GM21529 (cell line): ENCODE results near the gene PDCD6IP.
"Not testable (repeated sequence)": the region's sequence is repeated elsewhere in the genome, so short reads cannot be mapped to it uniquely, and the experiment has no call there.

Source experiments
- ATAC-seq: cut with Tn5 transposase; IDR thresholded peaks from one replicate; pipeline ENCODE4 v1.9.1; 2021; ENCODE audit not compliant: unreplicated experiment

The PDCD6IP gene, protein sequence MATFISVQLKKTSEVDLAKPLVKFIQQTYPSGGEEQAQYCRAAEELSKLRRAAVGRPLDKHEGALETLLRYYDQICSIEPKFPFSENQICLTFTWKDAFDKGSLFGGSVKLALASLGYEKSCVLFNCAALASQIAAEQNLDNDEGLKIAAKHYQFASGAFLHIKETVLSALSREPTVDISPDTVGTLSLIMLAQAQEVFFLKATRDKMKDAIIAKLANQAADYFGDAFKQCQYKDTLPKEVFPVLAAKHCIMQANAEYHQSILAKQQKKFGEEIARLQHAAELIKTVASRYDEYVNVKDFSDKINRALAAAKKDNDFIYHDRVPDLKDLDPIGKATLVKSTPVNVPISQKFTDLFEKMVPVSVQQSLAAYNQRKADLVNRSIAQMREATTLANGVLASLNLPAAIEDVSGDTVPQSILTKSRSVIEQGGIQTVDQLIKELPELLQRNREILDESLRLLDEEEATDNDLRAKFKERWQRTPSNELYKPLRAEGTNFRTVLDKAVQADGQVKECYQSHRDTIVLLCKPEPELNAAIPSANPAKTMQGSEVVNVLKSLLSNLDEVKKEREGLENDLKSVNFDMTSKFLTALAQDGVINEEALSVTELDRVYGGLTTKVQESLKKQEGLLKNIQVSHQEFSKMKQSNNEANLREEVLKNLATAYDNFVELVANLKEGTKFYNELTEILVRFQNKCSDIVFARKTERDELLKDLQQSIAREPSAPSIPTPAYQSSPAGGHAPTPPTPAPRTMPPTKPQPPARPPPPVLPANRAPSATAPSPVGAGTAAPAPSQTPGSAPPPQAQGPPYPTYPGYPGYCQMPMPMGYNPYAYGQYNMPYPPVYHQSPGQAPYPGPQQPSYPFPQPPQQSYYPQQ

DNA sequence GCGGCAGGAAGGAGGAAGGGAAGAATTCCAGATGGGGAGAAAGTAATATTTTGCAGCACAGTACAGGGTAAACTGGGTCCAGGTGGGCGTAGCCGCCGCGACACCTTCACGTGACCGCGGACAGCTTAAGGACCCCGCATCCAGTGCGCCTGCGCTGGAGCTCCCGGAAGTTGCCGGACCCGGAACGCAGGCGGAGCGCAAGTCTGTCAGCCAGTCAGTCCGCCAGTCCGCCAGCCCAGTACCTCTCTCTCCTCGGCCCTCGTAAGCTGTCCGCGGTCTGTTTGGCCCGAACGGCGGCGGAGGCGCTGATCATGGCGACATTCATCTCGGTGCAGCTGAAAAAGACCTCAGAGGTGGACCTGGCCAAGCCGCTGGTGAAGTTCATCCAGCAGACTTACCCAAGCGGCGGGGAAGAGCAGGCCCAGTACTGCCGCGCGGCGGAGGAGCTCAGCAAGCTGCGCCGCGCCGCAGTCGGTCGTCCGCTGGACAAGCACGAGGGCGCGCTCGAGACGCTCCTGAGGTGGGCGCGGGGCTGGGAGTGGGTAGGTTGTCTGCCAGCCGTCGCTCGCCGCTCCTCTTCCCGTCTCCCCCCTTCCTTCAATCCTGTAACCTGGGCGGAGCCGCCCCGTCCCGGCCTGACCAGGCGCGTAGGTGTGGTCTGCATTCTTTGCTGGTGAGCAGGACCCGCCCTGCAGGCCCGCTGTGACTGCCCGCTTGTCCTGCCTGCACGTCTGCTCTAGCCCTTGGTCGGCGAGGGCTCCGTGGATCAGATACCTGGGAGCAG lies at the start of gene PDCD6IP:
Gene PDCD6IP, plus strand, starts transcription at position 213 of the 784 bp plus-strand sequence. Its CDS starts 99 bp downstream, at position 312.
- ATAC-seq, result peak; percentile 82

DNA sequence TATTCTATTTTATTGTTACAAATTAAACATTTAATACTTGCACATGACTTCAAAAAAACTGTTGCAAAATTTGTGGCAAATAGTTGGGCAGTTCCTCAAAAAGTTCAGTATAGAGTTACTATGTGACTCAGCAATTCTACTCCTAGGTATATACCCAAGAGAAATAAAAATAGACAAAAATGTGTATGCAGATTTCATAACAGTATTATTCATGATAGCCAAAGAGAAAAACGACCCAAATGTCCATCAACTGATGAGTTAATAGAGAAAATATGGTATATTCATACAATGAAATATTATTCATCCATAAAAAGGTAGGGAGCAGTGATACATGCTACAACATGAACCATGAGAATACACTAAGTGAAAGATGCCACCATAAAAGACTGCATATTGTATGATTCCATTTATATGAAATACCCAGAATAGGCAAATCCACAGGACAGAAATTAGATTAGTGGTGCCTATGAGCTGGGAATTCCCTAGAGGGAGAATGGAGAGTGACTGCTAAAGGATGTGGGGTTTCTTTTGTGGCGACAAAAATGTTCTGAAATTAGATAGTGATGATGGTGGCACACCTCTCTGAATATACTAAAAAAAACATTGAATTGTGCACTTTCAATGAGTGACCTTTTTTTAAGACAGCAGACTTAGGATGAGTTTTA lies 48.8 kb upstream of the PDCD6IP start:
- ATAC-seq, result no peak

DNA sequence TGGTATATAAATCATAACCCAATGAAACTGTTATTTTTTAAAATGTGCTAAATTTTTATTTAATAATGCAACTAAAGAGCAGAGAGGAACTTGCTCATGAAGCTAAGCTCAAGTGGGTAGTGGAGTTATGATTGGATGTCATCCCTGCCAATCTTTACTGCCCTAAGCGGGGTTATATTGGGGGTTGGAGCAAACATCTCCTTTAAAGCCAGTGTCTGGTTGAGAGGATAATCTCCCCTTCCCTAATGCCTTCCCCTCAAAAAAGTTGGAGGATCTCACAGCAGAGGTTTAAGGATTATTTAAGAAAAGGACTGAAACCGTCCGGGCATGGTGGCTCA lies 48.2 kb upstream of the PDCD6IP start:
- ATAC-seq, result no peak

DNA sequence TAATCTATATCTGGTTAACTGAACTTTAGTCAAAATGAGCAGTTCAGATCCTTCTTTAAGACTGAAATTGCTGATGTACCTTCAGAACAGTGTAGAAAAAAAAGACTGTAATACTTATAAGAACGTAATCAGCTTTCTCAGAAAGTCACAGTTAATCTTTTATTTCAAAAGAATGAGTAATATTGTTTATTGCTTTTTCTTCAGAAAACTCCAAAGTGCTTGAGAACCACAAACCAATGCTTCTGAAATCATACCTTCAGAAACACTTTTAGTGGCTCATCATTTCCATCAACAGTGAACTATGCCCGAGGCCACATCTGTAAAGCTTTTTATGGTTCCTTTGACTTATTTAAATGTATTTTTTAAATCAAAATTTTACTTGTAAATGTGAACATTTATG lies 47.1 kb upstream of the PDCD6IP start:
- no peak for ATAC-seq

DNA sequence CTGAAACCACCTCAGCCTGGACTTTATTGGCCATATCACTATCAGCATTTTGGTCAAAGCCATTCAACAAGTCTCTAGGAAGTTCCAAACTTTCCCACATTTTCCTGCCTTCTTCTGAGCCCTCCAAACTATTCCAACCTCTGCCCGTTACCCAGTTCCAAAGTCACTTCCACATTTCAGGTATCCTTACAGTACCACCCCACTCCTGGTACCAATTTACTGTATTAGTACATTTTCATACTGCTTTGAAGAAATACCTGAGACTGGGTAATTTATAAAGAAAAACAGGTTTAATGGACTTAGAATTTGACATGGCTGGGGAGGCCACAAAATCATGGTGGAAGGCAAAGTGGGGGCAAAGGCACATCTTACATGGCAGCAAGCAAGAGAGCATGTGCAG lies 44.0 kb upstream of the PDCD6IP start:
- not testable (repeated sequence) for ATAC-seq

DNA sequence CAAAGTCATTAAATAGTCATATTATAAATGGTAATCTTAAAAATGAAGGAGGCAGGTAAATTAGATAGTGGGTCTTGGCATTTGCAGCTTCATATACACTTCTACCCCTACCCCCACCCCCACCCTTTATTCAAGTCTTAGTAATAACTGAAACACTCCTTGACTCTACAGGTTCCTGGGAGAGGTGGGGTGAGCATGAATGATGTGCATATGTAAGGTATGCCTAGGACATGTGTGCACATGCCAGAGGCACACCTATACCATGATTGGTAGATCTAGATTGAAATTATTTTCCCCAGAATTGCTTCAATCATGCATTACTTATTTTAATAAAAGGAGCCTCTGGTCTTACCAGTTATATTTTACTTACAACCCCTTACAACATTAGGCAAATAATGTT lies 40.1 kb upstream of the PDCD6IP start:
- no peak for ATAC-seq

DNA sequence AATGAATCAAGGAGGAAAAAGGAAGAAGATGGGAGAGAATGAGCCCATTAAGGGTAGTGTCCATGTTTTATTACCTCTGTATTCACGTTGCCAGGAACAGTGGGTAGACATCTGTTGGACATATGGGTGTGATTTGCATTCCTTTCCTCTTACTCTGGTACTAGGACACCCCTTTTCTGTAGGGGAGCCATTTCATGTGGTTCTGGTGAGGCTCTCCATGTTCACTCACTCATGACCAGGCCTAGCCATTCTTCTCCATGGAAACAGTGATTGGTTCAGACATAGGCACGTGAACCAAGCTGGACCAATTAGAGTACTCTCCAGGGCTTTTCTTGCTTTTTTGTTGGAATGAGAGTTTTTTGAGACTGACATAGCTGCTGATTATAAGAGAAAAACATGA lies 39.6 kb upstream of the PDCD6IP start:
- no peak for ATAC-seq

DNA sequence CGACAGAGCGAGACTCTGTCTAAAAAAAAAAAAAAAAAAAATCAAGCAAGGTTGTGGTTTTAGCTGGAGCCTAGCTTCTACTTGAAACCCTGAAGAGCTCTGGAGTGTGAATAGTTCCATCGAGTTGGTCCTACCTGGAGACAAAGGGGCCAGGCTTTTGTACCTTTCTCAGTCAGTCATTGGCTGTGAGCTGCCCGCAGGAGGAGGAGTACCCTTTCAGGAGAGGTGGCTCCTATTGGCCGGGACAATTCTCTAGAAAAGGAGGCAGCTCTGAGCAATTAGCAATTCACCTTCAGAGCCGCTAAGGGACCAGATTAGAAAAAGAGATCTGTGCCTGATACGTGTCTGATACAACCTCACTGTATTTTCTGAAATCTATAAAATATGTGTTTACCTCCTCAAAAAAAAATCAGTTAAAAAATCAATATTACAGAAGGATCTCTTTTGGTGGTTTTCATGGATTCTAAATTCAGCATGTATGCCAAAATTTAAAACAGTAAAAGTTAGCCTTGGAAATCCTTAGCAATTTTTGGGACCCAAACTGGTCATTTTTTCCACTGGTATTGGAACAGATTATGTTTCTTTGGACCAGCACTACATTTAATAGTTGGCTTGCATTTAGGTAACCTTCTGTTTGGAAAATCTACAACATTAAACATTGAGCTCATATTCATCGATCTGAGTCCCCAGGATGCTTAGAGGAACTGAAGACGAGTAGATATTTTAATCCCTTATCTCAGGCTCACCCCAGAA lies 29.7 kb upstream of the PDCD6IP start:
- ATAC-seq, result no peak

DNA sequence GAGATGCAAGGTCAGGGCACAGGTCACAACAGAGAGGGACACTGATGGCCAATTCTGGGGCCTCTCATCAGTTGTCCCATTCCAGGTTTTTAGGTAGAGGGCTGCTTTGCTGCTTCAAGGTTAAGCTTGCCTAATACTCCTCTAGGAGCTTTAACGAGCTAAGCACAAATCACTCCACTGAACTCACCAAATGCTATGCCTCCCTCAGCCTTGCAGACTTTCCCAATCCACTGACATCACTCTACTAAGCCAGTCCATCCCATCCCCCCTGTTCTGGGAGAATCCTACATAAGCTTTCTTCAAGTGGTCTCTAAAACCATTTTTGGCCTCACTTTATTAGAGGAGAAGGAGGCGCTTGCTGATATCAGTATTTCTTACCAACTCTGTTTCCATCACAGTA lies 24.8 kb upstream of the PDCD6IP start:
- ATAC-seq, result no peak

DNA sequence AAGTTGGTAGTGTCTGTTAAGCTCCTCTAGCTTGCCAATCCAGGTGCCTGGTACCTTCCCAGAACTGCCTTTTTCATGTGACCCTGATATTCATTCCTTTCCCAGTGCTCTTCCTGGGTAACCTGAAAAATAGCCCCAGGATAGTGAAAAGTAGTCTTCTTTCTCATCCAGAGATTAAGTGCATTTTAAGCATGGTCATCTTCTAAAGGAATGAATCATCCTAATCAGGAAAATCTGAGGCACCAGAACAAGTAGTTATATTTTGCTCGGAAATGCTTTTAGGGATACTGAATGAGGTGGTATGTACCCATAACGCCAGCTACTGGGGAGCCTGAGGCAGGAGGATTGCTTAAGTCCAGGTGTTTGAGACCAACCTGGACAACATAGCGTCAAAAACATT lies 23.1 kb upstream of the PDCD6IP start:
- ATAC-seq, result no peak

DNA sequence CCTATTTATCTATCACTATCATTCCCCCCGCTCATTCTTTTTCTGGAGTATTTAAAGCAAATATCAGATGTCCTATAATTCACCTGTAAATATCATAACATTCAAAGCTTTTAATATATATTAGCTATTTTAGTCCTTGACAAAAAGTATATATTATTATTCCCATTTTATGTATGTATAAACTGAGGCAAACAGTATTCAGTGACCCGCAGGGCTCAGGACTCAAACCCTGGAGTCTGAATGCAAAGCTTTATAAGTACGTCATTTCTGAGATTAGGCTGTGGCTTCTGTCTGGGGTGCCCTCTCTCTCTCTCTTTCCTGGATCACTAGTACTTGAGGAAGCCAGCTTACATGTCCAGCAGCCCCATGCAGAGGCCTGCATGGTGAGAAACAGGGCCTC lies 20.4 kb upstream of the PDCD6IP start:
- no peak for ATAC-seq

DNA sequence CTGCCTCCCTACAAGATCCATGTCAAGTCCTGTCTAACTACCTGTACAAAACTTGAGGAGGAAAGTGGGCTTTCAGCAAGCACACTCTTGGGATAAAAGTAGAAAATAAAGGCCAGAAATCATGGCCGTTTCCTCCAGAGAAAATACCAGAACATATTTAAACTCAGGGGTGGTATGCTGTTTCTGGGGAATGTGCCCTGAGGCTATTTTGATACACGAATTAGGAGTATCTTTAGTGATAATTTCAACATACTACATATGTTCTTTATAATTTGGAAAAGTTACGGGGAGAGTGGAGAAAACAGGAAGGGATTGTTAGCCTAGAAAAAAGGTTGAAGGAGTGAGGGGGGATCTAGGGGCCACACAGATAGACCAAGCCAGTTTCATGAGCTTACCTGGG lies 18.7 kb upstream of the PDCD6IP start:
- ATAC-seq, result no peak

DNA sequence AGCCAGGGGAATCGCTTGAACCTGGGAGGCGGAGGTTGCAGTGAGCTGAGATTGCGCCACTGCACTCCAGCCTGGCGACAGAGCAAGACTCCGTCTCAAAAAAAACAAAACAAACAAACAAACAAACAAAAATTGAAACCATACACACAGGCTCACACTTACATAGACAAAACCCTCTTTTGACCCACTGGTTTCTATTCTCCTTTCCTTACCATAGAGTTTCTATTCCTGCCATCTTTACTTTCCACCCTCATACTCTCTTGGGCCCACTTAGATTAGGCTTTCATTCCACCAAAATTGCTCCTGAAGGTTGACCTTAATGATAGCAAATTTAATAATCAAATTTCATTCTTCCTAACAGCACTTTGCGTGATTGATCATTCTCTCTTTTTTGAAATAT lies 17.0 kb upstream of the PDCD6IP start:
- not testable (repeated sequence) for ATAC-seq

DNA sequence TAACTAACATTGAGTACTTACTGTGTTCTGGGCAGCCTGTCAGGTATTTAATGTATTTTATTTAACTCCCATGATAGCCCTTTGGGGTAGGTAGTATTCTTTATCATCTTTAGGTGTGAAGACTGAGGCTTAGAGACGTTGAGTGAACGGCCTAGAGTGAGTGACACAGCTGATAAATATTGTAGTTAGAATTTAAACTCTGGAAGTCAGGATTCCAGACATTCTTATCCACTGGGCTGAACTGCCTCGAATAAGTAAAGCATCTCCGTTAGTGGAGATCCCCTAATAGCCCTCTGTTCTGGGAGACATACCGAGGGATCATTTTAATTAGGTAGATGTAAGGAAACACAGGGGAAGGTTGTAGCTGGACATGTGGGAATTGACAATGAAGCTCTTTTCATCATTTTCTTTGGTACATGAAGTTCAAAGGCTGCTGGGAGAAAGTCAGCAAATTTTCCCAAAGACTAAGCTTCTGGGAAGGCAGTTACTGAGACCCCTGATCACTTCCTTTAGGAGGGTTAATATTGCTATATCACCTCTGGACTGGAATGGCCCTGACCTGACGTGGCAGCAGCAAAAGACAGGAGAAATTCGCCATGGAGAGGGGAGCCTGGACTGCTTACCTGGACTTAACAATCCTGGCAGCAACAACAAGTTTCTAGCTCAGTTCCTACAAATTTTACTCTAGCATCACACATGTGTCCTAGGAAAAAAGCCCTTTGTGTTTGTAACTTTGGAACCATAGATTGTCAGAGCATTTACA lies 11.7 kb upstream of the PDCD6IP start:
- no peak for ATAC-seq

DNA sequence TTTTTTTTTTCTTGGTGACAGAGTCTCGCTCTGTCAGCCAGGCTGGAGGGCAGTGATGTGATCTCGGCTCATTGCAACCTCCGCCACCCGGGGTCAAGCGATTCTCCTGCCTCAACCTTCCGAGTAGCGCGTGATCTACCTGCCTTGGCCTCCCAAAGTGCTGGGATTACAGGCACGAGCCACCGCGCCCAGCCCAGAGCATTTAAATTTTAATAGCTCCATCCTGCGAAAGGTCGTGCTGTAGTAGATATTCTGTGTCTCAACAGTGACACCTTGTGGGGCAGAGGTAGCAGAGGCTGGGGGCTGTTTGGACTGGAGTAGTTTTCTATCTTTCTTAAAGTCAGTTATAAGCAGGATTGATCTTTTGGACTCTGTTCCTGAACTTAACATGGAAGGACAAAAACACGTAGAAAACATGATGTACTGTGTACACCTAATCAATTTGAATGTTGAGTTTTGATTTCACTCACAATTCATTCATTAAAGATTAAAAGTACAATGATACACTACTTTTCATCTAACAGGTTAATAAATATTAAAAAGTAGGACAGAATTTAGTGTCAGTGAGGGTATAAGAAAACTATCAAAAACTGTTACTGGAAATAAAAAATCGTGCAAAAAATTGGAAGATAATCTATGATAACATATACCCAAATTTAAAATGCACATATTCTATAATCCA lies 11.0 kb upstream of the PDCD6IP start:
- peak; percentile 88 for ATAC-seq

DNA sequence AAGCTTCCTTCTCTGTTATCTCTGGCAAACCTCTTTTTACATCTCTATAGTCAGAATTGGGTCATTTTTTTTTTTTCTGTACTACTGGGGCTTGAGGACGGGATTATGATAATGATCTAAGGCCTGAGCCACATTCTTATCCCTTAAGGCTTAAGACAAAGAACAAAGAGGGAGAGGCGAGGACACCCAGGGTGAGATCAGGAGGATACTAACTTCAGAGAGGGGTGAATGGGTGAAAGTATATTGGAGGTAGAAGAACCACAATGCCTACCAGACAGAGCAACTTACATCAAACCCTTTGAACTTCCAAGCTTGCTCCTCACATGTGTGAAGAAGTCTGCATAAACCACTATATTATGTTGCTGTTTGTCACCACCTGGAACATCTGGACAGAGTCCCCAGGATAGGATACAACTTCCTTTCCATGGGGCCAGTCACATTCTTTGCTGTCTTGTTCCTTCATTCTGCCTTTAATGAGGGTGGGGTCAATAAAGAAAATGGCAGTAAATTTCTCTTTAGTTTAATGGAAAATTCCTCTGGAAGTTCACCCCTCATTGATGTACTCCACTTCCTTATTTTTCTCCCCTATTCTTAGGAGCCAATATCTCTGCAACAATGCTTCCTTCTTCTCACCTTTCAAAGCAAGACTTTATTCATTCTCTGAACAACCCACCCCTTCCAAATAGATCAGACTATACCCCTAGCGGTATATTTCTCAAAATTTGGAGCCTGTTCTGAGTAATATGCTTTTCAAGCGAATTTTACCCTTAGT lies 9.1 kb upstream of the PDCD6IP start:
- ATAC-seq, result no peak

DNA sequence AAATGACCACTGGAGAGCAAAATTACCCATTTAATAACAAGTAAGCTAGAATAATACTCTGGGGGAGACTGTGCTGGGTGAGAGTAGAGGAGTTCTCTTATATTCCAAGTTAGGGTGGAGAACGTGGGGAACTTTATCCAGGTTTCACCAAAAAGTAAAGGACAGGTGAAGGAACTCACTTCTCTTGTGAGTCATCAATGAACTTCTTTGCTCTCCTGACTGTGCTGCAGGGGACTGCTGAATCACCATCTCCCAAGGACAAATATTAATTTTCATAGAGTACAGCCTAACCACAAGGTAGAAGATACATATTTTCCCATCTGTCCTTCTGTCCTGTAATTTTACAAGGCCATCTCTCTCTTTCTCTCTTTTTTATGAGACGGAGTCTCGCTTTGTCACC lies 8.3 kb upstream of the PDCD6IP start:
- ATAC-seq, result no peak

DNA sequence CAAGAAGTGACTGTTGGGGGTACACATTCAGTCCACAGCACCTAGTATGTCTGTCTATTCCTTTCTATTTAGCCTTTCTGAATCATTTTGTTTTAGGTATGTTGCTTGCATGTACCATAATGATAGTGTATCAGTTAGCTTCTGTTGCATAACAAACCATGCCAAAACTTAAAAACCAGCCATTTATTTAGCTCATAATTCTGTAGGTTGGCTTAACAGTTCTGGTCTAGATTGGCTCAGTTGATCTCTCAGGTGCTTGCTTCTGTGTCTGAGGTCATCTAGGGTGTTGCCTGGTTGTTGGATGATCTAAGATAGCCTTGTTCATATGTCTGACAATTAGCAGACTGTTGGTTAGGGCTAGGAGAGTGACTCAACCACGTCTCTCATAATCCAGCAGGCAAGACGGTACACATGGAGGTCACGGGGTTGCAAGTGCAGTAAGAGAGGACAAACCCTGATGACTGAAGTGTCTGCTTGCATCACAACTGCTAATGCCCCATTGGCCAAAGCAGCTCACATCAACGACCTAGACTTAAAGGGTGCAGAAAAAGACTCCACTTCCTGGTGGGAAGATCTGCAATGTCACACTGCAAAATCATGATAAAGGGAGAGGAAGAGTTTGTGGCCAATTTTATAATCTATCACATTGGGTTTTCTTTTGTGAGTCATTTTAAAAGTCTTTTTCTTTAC lies 6.8 kb upstream of the PDCD6IP start:
- ATAC-seq, result no peak
